ENCODE data around the gene BMP4. TPM values are rescaled to one million over a fixed set of nuclear protein-coding genes. Genes with fewer than 3 reads are reported as not detected.

Gene BMP4
- total RNA-seq, 1 donor from 2014 or later, result 11.5 TPM

- no peak for ATAC-seq
- Histone ChIP-seq H3K4me3 (no peak overlapping the region), H3K27me3 (ENCODE audit: low read depth) (no peaks in the 10 kb centered on the region), H3K36me3 (no peaks in the 10 kb centered on the region), H3K9me3 (peaks cover 6% of the 10 kb centered on the region), H3K4me1 (no peaks in the 10 kb centered on the region), H3K27ac (no peak overlapping the region)
- DNase-seq, result no peak
- intact Hi-C loops (cut with DNase I), result no loop called here
- no peak for TF ChIP-seq CTCF (IDR thresholded peaks at IDR 0.05)
Measured at GRCh38 chr14:53983112-53983511, 26.5 kb upstream of the BMP4 start.

DNA sequence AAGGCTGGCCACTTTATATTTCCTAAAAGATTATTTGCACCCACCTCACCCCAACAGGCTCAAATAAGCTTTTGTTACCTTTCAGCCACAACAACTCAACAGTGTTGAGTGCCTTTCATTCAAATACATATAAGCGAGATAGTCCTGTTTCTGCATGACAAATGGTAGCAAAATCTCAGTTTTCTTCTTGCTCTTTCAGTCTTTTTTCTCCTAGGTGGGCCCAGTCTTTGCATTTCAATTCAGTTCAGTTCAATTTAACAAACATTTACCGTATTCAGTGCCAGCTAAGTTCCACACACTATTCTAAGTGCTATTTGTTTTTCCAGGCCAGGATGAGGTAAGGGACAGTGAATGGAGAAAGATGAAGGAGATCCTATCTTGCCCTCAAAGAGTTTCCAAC lies 25.9 kb upstream of the BMP4 start:
- Histone ChIP-seq H3K36me3 (no peaks in the 10 kb centered on the region), H3K4me1 (no peaks in the 10 kb centered on the region), H3K27me3 (ENCODE audit: low read depth) (no peaks in the 10 kb centered on the region), H3K27ac (no peak overlapping the region), H3K4me3 (no peak overlapping the region), H3K9me3 (peaks cover 6% of the 10 kb centered on the region)
- no peak for TF ChIP-seq CTCF (IDR thresholded peaks at IDR 0.05)
- DNase-seq (no peak), ATAC-seq (no peak)
- intact Hi-C loops (cut with DNase I), result no loop called here

- no peak for TF ChIP-seq CTCF (IDR thresholded peaks at IDR 0.05)
- Histone ChIP-seq H3K4me1 (no peaks in the 10 kb centered on the region), H3K9me3 (peaks cover 4% of the 10 kb centered on the region), H3K36me3 (no peaks in the 10 kb centered on the region), H3K27me3 (ENCODE audit: low read depth) (no peaks in the 10 kb centered on the region), H3K27ac (no peak overlapping the region), H3K4me3 (no peak overlapping the region)
- ATAC-seq (no peak), DNase-seq (no peak)
- intact Hi-C loops (cut with DNase I), result no loop called here
Measured at GRCh38 chr14:53979747-53980642, 23.4 kb upstream of the BMP4 start.

DNA sequence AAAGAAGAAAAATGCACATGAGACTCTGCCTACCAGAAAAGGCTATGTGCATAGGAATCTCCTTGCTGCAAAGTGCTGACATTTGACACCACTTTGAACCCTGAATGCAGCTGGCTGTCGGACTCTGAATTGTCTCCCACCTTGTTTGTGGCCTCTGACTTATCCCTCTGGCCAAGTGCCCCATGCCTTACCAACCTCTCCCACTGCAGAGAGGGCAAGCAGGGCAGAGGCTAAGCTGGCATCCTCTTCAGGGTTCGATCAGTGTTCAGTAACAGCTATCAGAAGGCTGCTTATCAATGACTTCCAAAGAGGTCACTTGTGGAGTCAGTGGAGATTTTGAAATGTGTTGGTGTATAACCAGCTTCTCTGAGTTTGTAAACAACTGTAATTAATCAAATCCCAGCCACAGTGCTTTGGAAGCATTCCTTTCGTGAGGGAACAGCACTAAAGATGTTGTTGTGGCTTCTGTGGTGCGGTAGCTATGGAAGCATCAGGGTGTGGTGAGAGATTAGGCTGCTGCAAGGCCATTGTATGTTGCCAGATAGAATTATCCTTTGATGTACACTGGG lies 22.6 kb upstream of the BMP4 start:
- Histone ChIP-seq H3K27me3 (ENCODE audit: low read depth) (no peaks in the 10 kb centered on the region), H3K4me1 (no peaks in the 10 kb centered on the region), H3K36me3 (no peaks in the 10 kb centered on the region), H3K9me3 (no peaks in the 10 kb centered on the region), H3K4me3 (no peak overlapping the region), H3K27ac (no peak overlapping the region)
- no peak for DNase-seq
- intact Hi-C loops (cut with DNase I), result no loop called here
- no peak for ATAC-seq
- no peak for TF ChIP-seq CTCF (IDR thresholded peaks at IDR 0.05)

GRCh38 chr14:53978194-53978593 lies 21.6 kb upstream of the BMP4 start:
- TF ChIP-seq CTCF (IDR thresholded peaks at IDR 0.05), result no peak
- intact Hi-C loops (cut with DNase I), result no loop called here
- ATAC-seq, result no peak
- Histone ChIP-seq H3K27ac (no peak overlapping the region), H3K4me1 (no peaks in the 10 kb centered on the region), H3K27me3 (ENCODE audit: low read depth) (no peaks in the 10 kb centered on the region), H3K36me3 (no peaks in the 10 kb centered on the region), H3K9me3 (no peaks in the 10 kb centered on the region), H3K4me3 (no peak overlapping the region)
- DNase-seq, result no peak
